ENCODE data around the gene NR6A1.

Gene NR6A1

DNA sequence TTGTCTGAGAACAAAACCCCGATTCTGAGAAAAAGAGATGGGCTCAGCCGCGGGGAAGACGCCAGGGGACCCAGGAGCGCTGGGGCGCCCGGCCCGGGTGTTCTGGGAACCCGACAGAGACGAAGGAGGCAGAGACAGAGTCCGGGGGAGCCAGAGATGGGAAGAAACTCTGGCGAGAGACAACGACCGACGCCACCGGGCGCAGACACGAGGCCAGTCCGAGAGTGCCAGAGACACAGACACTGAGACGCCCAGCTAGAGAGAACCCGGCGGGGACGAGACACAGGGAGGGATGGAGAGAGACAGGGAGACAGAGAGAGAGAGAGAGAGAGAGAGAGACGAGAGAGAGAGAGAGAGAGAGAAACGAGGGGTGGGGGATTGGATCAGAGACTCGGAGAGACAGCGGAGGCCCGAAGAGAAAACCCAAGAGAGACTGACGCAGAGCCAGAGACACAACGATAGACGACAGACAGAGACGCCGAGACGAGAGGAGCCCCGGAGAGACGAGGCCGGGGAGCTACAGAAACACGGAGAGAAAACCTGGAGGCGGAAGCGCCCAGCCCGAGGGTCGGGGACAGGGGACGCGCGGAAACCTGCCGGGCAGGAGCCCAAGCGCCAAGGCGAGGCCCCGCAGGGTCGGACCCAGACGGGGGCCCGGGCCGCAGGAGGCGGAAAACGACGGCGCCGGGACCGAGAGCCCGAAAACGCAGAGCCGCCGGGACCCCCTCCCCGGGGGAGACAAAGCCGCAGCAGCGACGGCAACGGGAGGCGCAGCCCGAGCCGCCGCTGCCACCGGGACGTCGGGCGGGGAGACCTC is 267.2 kb downstream of the NR6A1 start:
- Histone ChIP-seq H3K4me1 (ENCODE audit: insufficient read depth, low read length, poor library complexity, severe bottlenecking) (no peaks in the 10 kb centered on the region), H3K9me2 (replicated peaks; ENCODE audit: low read depth, low read length) (no peaks in the 10 kb centered on the region), H3K79me2 (ENCODE audit: insufficient read depth, low read length) (no peaks in the 10 kb centered on the region), H3K4me2 (ENCODE audit: low read depth, low read length, poor library complexity, severe bottlenecking) (no peak overlapping the region), H3K27me3 (ENCODE audit: insufficient read depth, low read length, poor library complexity, severe bottlenecking) (no peaks in the 10 kb centered on the region), H3K4me3 (ENCODE audit: low read length, poor library complexity, severe bottlenecking) (no peak overlapping the region), H3K9me3 (ENCODE audit: insufficient read depth, low read depth, low read length) (no peaks in the 10 kb centered on the region), H3K36me3 (ENCODE audit: insufficient read depth, low read length) (no peaks in the 10 kb centered on the region), H4K20me1 (ENCODE audit: insufficient read depth, low read length, poor library complexity, severe bottlenecking) (no peaks in the 10 kb centered on the region), H3F3A (ENCODE audit: low read depth) (no peaks in the 10 kb centered on the region), H2AFZ (ENCODE audit: low read length) (no peak overlapping the region), H3K9ac (ENCODE audit: low read depth, low read length, poor library complexity, severe bottlenecking) (no peak overlapping the region)
- TF ChIP-seq, protein P1, sequence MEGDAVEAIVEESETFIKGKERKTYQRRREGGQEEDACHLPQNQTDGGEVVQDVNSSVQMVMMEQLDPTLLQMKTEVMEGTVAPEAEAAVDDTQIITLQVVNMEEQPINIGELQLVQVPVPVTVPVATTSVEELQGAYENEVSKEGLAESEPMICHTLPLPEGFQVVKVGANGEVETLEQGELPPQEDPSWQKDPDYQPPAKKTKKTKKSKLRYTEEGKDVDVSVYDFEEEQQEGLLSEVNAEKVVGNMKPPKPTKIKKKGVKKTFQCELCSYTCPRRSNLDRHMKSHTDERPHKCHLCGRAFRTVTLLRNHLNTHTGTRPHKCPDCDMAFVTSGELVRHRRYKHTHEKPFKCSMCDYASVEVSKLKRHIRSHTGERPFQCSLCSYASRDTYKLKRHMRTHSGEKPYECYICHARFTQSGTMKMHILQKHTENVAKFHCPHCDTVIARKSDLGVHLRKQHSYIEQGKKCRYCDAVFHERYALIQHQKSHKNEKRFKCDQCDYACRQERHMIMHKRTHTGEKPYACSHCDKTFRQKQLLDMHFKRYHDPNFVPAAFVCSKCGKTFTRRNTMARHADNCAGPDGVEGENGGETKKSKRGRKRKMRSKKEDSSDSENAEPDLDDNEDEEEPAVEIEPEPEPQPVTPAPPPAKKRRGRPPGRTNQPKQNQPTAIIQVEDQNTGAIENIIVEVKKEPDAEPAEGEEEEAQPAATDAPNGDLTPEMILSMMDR (conservative IDR thresholded peaks at IDR 0.05; ENCODE audit: low read length), result no peak
- TF ChIP-seq EZH2phosphoT487 (IDR thresholded peaks at IDR 0.05; ENCODE audit: borderline replicate concordance), result no peak

DNA sequence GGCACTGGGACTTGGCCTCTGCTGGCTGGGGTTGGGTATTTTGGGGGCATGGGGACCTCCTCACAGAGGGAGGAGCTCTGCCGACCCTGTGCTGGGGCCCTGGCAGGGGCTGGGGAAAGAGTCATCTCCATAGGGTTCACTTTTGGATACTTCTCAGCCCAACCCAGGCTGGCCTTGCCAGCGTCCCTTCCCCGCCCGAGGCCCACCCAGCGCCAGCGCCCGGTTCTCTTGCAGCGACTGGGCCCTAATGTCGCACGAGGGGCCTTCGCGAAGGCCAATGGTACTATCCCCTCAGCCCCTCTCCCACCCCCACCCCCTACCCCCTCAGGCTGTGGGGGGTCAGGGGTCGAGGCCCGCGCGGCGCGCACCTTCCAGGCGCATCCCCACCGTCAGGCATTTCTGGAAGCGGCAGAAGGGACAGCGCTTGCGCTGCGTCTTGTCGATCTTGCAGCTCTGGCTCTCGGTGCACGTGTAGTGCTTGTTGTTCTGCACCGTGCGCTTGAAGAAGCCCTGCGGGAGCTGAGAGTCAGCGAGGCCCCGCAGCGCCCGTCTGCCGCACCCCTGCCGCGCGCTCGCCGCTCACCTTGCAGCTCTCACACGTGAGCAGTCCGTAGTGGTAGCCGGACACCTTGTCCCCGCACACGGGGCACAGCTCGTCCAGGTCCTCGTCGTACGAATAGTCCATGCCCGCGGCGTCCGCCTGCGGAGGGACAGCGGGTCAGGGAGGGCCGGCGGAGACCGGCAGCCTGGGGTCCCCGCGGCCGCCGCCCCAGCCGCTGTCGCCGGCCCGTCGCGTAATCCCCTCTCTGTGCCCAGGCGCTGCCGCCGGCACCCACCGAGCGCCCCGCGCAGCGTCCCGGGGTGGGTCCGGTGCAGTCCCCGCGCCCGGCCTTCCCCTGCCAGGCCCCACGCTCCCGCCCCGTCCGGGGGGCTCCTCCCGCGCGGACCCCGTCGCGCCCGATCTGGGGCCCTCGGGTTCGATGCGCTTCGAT is 268.1 kb downstream of the NR6A1 start:
- no peaks in the 10 kb centered on the region for H3K79me2 ChIP-seq (ENCODE audit: insufficient read depth, low read length)
- TF ChIP-seq, protein P1 (conservative IDR thresholded peaks at IDR 0.05; ENCODE audit: low read length), result no peak
- no peak for TF ChIP-seq EZH2phosphoT487 (IDR thresholded peaks at IDR 0.05; ENCODE audit: borderline replicate concordance)
- H3K4me2 ChIP-seq (ENCODE audit: low read depth, low read length, poor library complexity, severe bottlenecking), result no peak overlapping the region
- H3K9me2 ChIP-seq (replicated peaks; ENCODE audit: low read depth, low read length), result no peaks in the 10 kb centered on the region
- H3K27me3 ChIP-seq (ENCODE audit: insufficient read depth, low read length, poor library complexity, severe bottlenecking), result no peaks in the 10 kb centered on the region
- H3K4me3 ChIP-seq (ENCODE audit: low read length, poor library complexity, severe bottlenecking), result no peak overlapping the region
- H3K9ac ChIP-seq (ENCODE audit: low read depth, low read length, poor library complexity, severe bottlenecking), result no peak overlapping the region
- no peaks in the 10 kb centered on the region for H4K20me1 ChIP-seq (ENCODE audit: insufficient read depth, low read length, poor library complexity, severe bottlenecking)
- H3K4me1 ChIP-seq (ENCODE audit: insufficient read depth, low read length, poor library complexity, severe bottlenecking), result no peaks in the 10 kb centered on the region
- H3F3A ChIP-seq (ENCODE audit: low read depth), result no peaks in the 10 kb centered on the region
- H3K9me3 ChIP-seq (ENCODE audit: insufficient read depth, low read depth, low read length), result no peaks in the 10 kb centered on the region
- no peak overlapping the region for H2AFZ ChIP-seq (ENCODE audit: low read length)
- H3K36me3 ChIP-seq (ENCODE audit: insufficient read depth, low read length), result no peaks in the 10 kb centered on the region

DNA sequence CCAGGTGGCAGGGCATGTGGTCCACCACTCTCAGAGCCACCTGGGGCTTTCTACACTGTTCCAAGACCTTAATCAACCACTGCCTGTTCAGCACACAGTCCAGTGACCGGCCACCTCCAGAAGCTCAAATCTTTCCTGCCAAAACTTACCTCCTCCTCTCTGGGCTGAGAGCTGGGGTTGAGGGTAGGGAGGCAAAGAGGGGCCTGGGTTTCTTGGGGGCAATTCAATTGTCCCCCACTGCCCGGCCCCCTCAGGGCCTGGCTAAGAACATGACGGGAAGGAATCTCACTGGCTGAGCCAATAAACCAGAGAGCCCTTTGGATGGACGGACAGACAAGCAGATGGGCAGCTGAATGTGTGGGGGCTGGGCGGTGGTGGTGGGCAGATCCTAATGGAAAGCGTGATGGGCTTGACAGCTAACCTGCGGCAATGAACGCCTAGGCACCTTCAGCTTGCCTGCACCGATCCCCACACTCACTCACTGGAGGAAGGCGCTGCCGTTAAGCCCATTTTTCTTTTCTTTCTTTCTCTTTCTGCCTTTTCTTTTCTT is 269.3 kb downstream of the NR6A1 start:
- no peak overlapping the region for H3K4me3 ChIP-seq (ENCODE audit: low read length, poor library complexity, severe bottlenecking)
- no peaks in the 10 kb centered on the region for H3K4me1 ChIP-seq (ENCODE audit: insufficient read depth, low read length, poor library complexity, severe bottlenecking)
- no peaks in the 10 kb centered on the region for H3K27me3 ChIP-seq (ENCODE audit: insufficient read depth, low read length, poor library complexity, severe bottlenecking)

More for the DNA sequence above, 269.3 kb downstream of the NR6A1 start:
- no peaks in the 10 kb centered on the region for H3K9me3 ChIP-seq (ENCODE audit: insufficient read depth, low read depth, low read length)
- no peaks in the 10 kb centered on the region for H3K79me2 ChIP-seq (ENCODE audit: insufficient read depth, low read length)
- H3K9me2 ChIP-seq (replicated peaks; ENCODE audit: low read depth, low read length), result no peaks in the 10 kb centered on the region
- H2AFZ ChIP-seq (ENCODE audit: low read length), result no peak overlapping the region
- H3K9ac ChIP-seq (ENCODE audit: low read depth, low read length, poor library complexity, severe bottlenecking), result no peak overlapping the region
- H4K20me1 ChIP-seq (ENCODE audit: insufficient read depth, low read length, poor library complexity, severe bottlenecking), result no peaks in the 10 kb centered on the region
- no peaks in the 10 kb centered on the region for H3K36me3 ChIP-seq (ENCODE audit: insufficient read depth, low read length)
- no peaks in the 10 kb centered on the region for H3F3A ChIP-seq (ENCODE audit: low read depth)
- H3K4me2 ChIP-seq (ENCODE audit: low read depth, low read length, poor library complexity, severe bottlenecking), result no peak overlapping the region
- TF ChIP-seq, protein P1 (conservative IDR thresholded peaks at IDR 0.05; ENCODE audit: low read length), result no peak
- no peak for TF ChIP-seq EZH2phosphoT487 (IDR thresholded peaks at IDR 0.05; ENCODE audit: borderline replicate concordance)

Data from Loucy (cell line).